ENCODE measurements around the gene ZFP91. TPM values are rescaled to one million over a fixed set of nuclear protein-coding genes. Genes with fewer than 3 reads are reported as not detected.

Gene ZFP91
- total RNA-seq, 2 experiments from 2014 or later, result 38.7 to 50.9 TPM

GRCh38 chr11:58613228-58613627, 34.4 kb downstream of the ZFP91 start:
- Histone ChIP-seq H3K36me3 (ENCODE audit: insufficient read depth, low read length) (peaks cover 95% of the 10 kb centered on the region), H3K4me2 (ENCODE audit: low read length) (no peak overlapping the region), H3K9me2 (ENCODE audit: insufficient read depth, low read length) (no peaks in the 10 kb centered on the region), H3K79me2 (ENCODE audit: insufficient read depth, low read depth, low read length) (peaks cover 20% of the 10 kb centered on the region; the same call in 1 of the 2 replicates), H3K27ac (ENCODE audit: low read depth, low read length, poor library complexity, severe bottlenecking) (no peak overlapping the region), H4K20me1 (ENCODE audit: insufficient read depth, low read length) (0 out of 2 replicates have a peak, but pooled peaks cover 4% of the 10 kb centered on the region), H3K4me1 (ENCODE audit: insufficient read depth, low read length, poor library complexity, severe bottlenecking) (peaks cover 4% of the 10 kb centered on the region), H3K4me3 (ENCODE audit: low read depth, low read length, poor library complexity, severe bottlenecking) (no peak overlapping the region), H3K9me3 (ENCODE audit: low read length) (no peaks in the 10 kb centered on the region), H2AFZ (ENCODE audit: low read length) (no peak overlapping the region)
- ChIA-PET CTCF (ENCODE audit: unreplicated experiment) (no interaction called here), POLR2A (no interaction called here)
- intact Hi-C loops (cut with micrococcal nuclease; ENCODE audit: unreplicated experiment), result no loop called here
- TF ChIP-seq CTCF (conservative IDR thresholded peaks at IDR 0.05; ENCODE audit: low read length) (no peak), EZH2phosphoT487 (IDR thresholded peaks at IDR 0.05; ENCODE audit: borderline replicate concordance, low read depth, low read length) (no peak)
- no TSS peak for BruUV-seq (replicated peaks)
- DNase-seq (ENCODE audit: low spot score), result no peak

GRCh38 chr11:58615559-58615958, 36.7 kb downstream of the ZFP91 start:
- no TSS peak for BruUV-seq (replicated peaks)
- ChIA-PET CTCF (ENCODE audit: unreplicated experiment) (no interaction called here), POLR2A (no interaction called here)
- H3K4me3 ChIP-seq (ENCODE audit: low read depth, low read length, poor library complexity, severe bottlenecking), result no peak overlapping the region
- peaks cover 4% of the 10 kb centered on the region for H3K4me1 ChIP-seq (ENCODE audit: insufficient read depth, low read length, poor library complexity, severe bottlenecking)
- intact Hi-C loops (cut with micrococcal nuclease; ENCODE audit: unreplicated experiment), result loop anchor here (5.0 kb wide), 1 partner anchor 33 kb away; no protein-coding TSS in a partner anchor
- H3K27ac ChIP-seq (ENCODE audit: low read depth, low read length, poor library complexity, severe bottlenecking), result no peak overlapping the region
- no peaks in the 10 kb centered on the region; the same call in 1 of the 2 replicates for H3K79me2 ChIP-seq (ENCODE audit: insufficient read depth, low read depth, low read length)
- H3K4me2 ChIP-seq (ENCODE audit: low read length), result no peak overlapping the region
- H3K36me3 ChIP-seq (ENCODE audit: insufficient read depth, low read length), result peaks cover 100% of the 10 kb centered on the region
- no peak overlapping the region for H2AFZ ChIP-seq (ENCODE audit: low read length)
- DNase-seq (ENCODE audit: low spot score), result no peak
- H4K20me1 ChIP-seq (ENCODE audit: insufficient read depth, low read length), result 0 out of 2 replicates have a peak, but pooled peaks cover 4% of the 10 kb centered on the region
- H3K9me2 ChIP-seq (ENCODE audit: insufficient read depth, low read length), result no peaks in the 10 kb centered on the region
- TF ChIP-seq EZH2phosphoT487 (IDR thresholded peaks at IDR 0.05; ENCODE audit: borderline replicate concordance, low read depth, low read length) (no peak), CTCF (conservative IDR thresholded peaks at IDR 0.05; ENCODE audit: low read length) (no peak)
- H3K9me3 ChIP-seq (ENCODE audit: low read length), result no peaks in the 10 kb centered on the region

- Histone ChIP-seq H3K36me3 (ENCODE audit: insufficient read depth, low read length) (peaks cover 100% of the 10 kb centered on the region), H3K79me2 (ENCODE audit: insufficient read depth, low read depth, low read length) (no peaks in the 10 kb centered on the region)
- intact Hi-C loops (cut with micrococcal nuclease; ENCODE audit: unreplicated experiment), result loop anchor here (5.0 kb wide), 1 partner anchor 34 kb away; no protein-coding TSS in a partner anchor
Measured at GRCh38 chr11:58616594-58616993, 37.7 kb downstream of the ZFP91 start.

More at GRCh38 chr11:58616594-58616993, 37.7 kb downstream of the ZFP91 start:
- POLR2A ChIA-PET, result no interaction called here
- CTCF ChIA-PET (ENCODE audit: unreplicated experiment), result no interaction called here
- DNase-seq (ENCODE audit: low spot score), result no peak
- Histone ChIP-seq H3K4me2 (ENCODE audit: low read length) (no peak overlapping the region), H4K20me1 (ENCODE audit: insufficient read depth, low read length) (0 out of 2 replicates have a peak, but pooled peaks cover 4% of the 10 kb centered on the region), H3K9me2 (ENCODE audit: insufficient read depth, low read length) (no peaks in the 10 kb centered on the region; the same call in 1 of the 2 replicates), H2AFZ (ENCODE audit: low read length) (no peak overlapping the region), H3K4me1 (ENCODE audit: insufficient read depth, low read length, poor library complexity, severe bottlenecking) (peaks cover 4% of the 10 kb centered on the region), H3K9me3 (ENCODE audit: low read length) (no peaks in the 10 kb centered on the region), H3K27ac (ENCODE audit: low read depth, low read length, poor library complexity, severe bottlenecking) (no peak overlapping the region), H3K4me3 (ENCODE audit: low read depth, low read length, poor library complexity, severe bottlenecking) (no peak overlapping the region)
- no TSS peak for BruUV-seq (replicated peaks)
- TF ChIP-seq EZH2phosphoT487 (IDR thresholded peaks at IDR 0.05; ENCODE audit: borderline replicate concordance, low read depth, low read length) (no peak), CTCF (conservative IDR thresholded peaks at IDR 0.05; ENCODE audit: low read length) (no peak)

Measured in OCI-LY7 (cell line).